Measurements from ENCODE around the gene PCDH19.

DNA sequence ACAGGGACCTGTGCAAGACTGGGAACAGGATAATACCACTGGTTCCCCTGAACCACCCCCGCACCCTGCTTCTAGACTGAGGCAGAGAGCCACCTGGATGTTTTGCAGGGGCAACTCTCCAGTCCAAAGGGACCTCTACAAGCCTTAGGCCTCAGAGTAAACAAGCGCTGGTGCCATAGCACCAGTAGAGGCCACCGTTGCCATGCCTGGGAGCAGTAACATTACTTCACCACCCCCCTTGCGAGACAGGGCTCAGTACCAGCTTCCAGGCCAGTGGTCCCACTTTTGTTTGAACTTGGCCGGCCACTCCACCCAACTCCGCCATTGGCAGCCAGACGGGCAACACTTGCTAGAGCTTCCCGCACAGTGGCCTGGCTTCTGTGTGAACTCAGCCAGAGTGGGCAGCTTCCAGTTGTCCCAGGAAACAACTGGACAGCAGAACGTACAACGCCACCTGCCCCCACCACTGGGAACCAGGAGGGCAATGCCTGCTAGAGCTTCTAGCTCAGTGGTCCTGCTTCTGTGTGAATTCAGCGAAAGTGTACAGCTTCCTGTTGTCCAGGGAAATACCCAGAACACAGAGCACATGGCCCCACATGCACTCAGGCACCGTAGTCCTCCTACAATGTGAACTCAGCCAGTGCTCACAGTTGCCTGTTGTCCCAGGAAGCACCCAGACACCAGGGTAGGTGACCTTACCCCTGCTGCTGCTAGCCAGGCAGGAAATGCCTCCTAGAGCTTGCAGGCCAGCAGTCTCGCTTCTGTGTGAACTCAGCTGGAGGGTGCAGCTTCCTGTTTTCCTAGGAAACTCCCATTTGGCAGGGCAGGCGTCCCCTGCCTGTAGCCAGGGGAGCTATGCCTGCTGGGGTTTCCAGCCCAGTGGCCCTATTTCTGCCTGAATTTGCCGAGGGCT lies 39.9 kb upstream of the PCDH19 start:
- TF ChIP-seq POLR2AphosphoS5 (IDR thresholded peaks at IDR 0.05; ENCODE audit: borderline replicate concordance, low read depth, low read length) (no peak), EZH2 (IDR thresholded peaks at IDR 0.05) (no peak), FOXP2 (optimal IDR thresholded peaks at IDR 0.05; ENCODE audit: control extremely low read depth, extremely low read length, insufficient read depth) (no peak)

All from SK-N-MC (cell line).